ENCODE measurements around the gene DNAH2. TPM values are rescaled to one million over a fixed set of nuclear protein-coding genes. Genes with fewer than 3 reads are reported as not detected.

The DNAH2 gene
- total and polyA plus RNA-seq, 2 donors (not counting 3 experiments of a cell fraction or from before 2014, with no cell fraction given), result 0.10 to 0.11 TPM

DNA sequence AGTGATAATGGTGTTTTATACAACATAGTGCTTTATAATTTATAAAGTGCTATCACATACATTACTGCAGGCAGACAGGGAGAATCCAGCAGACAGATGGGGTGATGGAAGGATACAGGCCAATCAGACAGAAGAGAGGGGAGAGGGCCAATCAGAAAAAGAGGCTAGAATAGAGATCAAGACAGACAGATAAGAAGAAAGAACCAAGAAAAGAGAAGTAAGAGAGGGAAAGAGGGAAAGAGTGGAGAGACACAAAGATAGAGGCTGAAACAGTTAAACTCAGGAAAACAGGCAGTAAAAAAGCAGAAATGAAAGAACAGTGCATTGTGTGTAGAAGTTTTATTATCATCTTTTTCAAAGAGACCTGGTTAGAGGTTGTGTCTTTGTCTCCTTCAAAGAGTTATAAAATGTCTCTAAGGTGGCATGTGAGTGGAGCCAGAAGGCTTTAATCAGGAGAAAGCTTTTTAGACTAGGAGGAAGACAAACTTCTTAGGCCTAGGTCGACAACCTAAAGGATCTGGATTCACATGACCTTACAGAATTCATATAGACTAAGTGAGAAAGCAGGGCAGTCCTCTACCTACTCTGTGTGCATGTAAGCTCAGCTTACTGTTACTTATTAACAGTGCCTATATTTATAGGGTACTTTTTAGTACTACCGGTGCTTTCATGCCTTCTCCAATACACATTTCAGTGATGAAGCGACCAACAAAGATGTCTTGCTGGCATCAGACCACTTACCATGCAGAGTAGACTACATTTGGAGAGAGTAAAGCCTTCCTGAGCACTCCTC is 162.7 kb downstream of the DNAH2 start:
- dilution Hi-C loops (cut with MboI; ENCODE audit: extremely low pct_ligation_motif_present, low sequenced_read_pairs) (no loop called here), intact Hi-C loops (cut with micrococcal nuclease) (no loop called here)
- Histone ChIP-seq H3K79me2 (ENCODE audit: control insufficient read depth, insufficient read depth, low read length) (no peaks in the 10 kb centered on the region), H2AFZ (ENCODE audit: low read depth, low read length) (no peak overlapping the region), H3K36me3 (ENCODE audit: control insufficient read depth in 2 of 2, extremely low read depth in 1 of 2, insufficient read depth in 2 of 2, low read length in 2 of 2) (peaks cover 8 to 14% of the 10 kb centered on the region in 2 experiments), H4K20me1 (replicated peaks; ENCODE audit: control insufficient read depth, extremely low read depth, insufficient read depth, low read length) (no peaks in the 10 kb centered on the region), H3K9ac (replicated peaks; ENCODE audit: extremely low read depth, insufficient read depth, low read length) (no peak overlapping the region), H3K27me3 (ENCODE audit: control insufficient read depth in 2 of 2, insufficient read depth in 2 of 2, low read length in 2 of 2) (no peaks in the 10 kb centered on the region), H3K4me2 (ENCODE audit: insufficient read depth, low read length) (no peak overlapping the region), H3K9me3 (replicated peaks; ENCODE audit: control insufficient read depth, insufficient read depth, low read length) (no peaks in the 10 kb centered on the region), H3K9me1 (replicated peaks; ENCODE audit: control insufficient read depth, extremely low read depth, insufficient read depth, low read length) (no peaks in the 10 kb centered on the region), H3K27ac (ENCODE audit: insufficient read depth, low read depth, low read length) (no peak overlapping the region), H3K4me3 (replicated peaks in 1 of 3; ENCODE audit: insufficient read depth in 1 of 3, low read depth in 1 of 3, low read length in 3 of 3) (no peak overlapping the region), H3K4me1 (ENCODE audit: control insufficient read depth, extremely low read depth, insufficient read depth, low read length) (peaks cover 17% of the 10 kb centered on the region)
- TF ChIP-seq GATA2 (IDR thresholded peaks at IDR 0.05; ENCODE audit: insufficient read depth, insufficient read length, low read depth, low read length) (no peak), POLR2A (IDR thresholded peaks at IDR 0.05; ENCODE audit: low read depth, low read length) (no peak), FOS (IDR thresholded peaks at IDR 0.05; ENCODE audit: borderline replicate concordance, insufficient read depth, low read length) (no peak), EZH2 (IDR thresholded peaks at IDR 0.05; ENCODE audit: borderline replicate concordance, low read depth, low read length, severe bottlenecking) (no peak), POLR2AphosphoS5 (IDR thresholded peaks at IDR 0.05; ENCODE audit: insufficient read depth, low read depth, low read length) (no peak), MYC (IDR thresholded peaks at IDR 0.05; ENCODE audit: low read depth, low read length) (no peak), JUN (IDR thresholded peaks at IDR 0.05; ENCODE audit: borderline replicate concordance, insufficient read depth, insufficient read length, low read depth) (no peak)
- TF ChIP-seq, protein P1, sequence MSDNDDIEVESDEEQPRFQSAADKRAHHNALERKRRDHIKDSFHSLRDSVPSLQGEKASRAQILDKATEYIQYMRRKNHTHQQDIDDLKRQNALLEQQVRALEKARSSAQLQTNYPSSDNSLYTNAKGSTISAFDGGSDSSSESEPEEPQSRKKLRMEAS (IDR thresholded peaks at IDR 0.05; ENCODE audit: insufficient read depth, insufficient read length), result no peak
- TF ChIP-seq, protein P2, sequence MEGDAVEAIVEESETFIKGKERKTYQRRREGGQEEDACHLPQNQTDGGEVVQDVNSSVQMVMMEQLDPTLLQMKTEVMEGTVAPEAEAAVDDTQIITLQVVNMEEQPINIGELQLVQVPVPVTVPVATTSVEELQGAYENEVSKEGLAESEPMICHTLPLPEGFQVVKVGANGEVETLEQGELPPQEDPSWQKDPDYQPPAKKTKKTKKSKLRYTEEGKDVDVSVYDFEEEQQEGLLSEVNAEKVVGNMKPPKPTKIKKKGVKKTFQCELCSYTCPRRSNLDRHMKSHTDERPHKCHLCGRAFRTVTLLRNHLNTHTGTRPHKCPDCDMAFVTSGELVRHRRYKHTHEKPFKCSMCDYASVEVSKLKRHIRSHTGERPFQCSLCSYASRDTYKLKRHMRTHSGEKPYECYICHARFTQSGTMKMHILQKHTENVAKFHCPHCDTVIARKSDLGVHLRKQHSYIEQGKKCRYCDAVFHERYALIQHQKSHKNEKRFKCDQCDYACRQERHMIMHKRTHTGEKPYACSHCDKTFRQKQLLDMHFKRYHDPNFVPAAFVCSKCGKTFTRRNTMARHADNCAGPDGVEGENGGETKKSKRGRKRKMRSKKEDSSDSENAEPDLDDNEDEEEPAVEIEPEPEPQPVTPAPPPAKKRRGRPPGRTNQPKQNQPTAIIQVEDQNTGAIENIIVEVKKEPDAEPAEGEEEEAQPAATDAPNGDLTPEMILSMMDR (IDR thresholded peaks at IDR 0.05; ENCODE audit: extremely low read depth in 1 of 2, insufficient read depth in 1 of 2, low read depth in 1 of 2, low read length in 2 of 2), result no peak
- ChIA-PET CTCF (no interaction called here), POLR2A (no interaction called here)
- FAIRE-seq (no peak), DNase-seq (ENCODE audit: low read depth, low spot score) (no peak)
- no TSS peak for BruUV-seq (replicated peaks)
